Liver (tissue), 9 donors: ENCODE measurements around the gene EN1. TPM values are rescaled to one million over a fixed set of nuclear protein-coding genes. Genes with fewer than 3 reads are reported as not detected.

Experiments used
- DNase-seq: peaks from one replicate; pipeline ENCODE4 v3.0.0-alpha.2; 2017; ENCODE audit warnings: low spot score
- H3K27ac ChIP-seq, 2 donors: one replicate each; pipeline ENCODE4 v1.7.0; 2013; ENCODE audit warnings: inconsistent platforms in 2 of 2, low read length in 2 of 2, control low read depth in 1 of 2, low read depth in 1 of 2, mild to moderate bottlenecking in 1 of 2
- H3K27me3 ChIP-seq, 4 donors: one replicate each; pipeline versions ENCODE4 v1.6.1 to v1.7.0; 2013; ENCODE audit warnings: low read length in 3 of 4, inconsistent platforms in 1 of 4, mild to moderate bottlenecking in 1 of 4, moderate library complexity in 1 of 4; ENCODE audit not compliant: control insufficient read depth in 4 of 4, insufficient read depth in 4 of 4
- H3K36me3 ChIP-seq, 4 donors: one replicate each; pipeline versions ENCODE4 v1.6.1 to v1.7.0; 2013; ENCODE audit warnings: low read length in 3 of 4, mild to moderate bottlenecking in 3 of 4, low read depth in 1 of 4, moderate library complexity in 1 of 4; ENCODE audit not compliant: control insufficient read depth in 4 of 4, insufficient read depth in 3 of 4
- H3K4me1 ChIP-seq, 4 donors: one replicate each; pipeline versions ENCODE4 v1.6.1 to v1.7.0; 2013; ENCODE audit warnings: low read length in 3 of 4, mild to moderate bottlenecking in 3 of 4, moderate library complexity in 1 of 4; ENCODE audit not compliant: control insufficient read depth in 4 of 4, insufficient read depth in 4 of 4
- H3K4me3 ChIP-seq, 3 donors: one replicate each; pipeline versions ENCODE4 v1.6.1 to v1.7.0; 2013; ENCODE audit warnings: low read length in 3 of 3, control low read depth in 1 of 3, low read depth in 1 of 3, mild to moderate bottlenecking in 1 of 3
- H3K9ac ChIP-seq, 2 donors: one replicate each; pipeline ENCODE4 v1.7.0; 2013; ENCODE audit warnings: low read length in 2 of 2, mild to moderate bottlenecking in 2 of 2, moderate library complexity in 2 of 2, control low read depth in 1 of 2, low read depth in 1 of 2
- H3K9me3 ChIP-seq, 4 donors: one replicate each; pipeline versions ENCODE4 v1.6.1 to v1.7.0; 2013; ENCODE audit warnings: low read length in 3 of 4; ENCODE audit not compliant: control insufficient read depth in 4 of 4
- ATF3 ChIP-seq: IDR thresholded peaks from 2 replicates; pipeline ENCODE4 v1.6.1; 2016; ENCODE audit warnings: antibody characterized with exemption
- EGR1 ChIP-seq, 2 donors: IDR thresholded peaks; 2 replicates each; pipeline ENCODE4 v1.6.1; 2016 to 2018; ENCODE audit warnings: antibody characterized with exemption in 2 of 2, low read depth in 2 of 2
- FOXA1 ChIP-seq: IDR thresholded peaks from 2 replicates; pipeline ENCODE4 v1.6.1; 2016; ENCODE audit warnings: antibody characterized with exemption
- FOXA2 ChIP-seq: IDR thresholded peaks from 2 replicates; pipeline ENCODE4 v1.6.1; 2016; ENCODE audit warnings: antibody characterized with exemption
- GABPA ChIP-seq, 2 donors: IDR thresholded peaks in 1 of 2; conservative IDR thresholded peaks in 1 of 2; 2 replicates each; pipeline ENCODE4 v1.6.1; 2016; ENCODE audit warnings: antibody characterized with exemption in 2 of 2, mild to moderate bottlenecking in 1 of 2, moderate library complexity in 1 of 2
- HNF4A ChIP-seq, 2 donors: conservative IDR thresholded peaks; 2 replicates each; pipeline ENCODE4 v1.6.1; 2016; ENCODE audit warnings: antibody characterized with exemption in 2 of 2, mild to moderate bottlenecking in 2 of 2
- HNF4G ChIP-seq: IDR thresholded peaks from 2 replicates; pipeline ENCODE4 v1.6.1; 2016; ENCODE audit warnings: antibody characterized with exemption
- JUND ChIP-seq, 2 donors: IDR thresholded peaks; 2 replicates each; pipeline ENCODE4 v1.6.1; 2016; ENCODE audit warnings: antibody characterized with exemption in 2 of 2
- NR2F2 ChIP-seq: IDR thresholded peaks from 2 replicates; pipeline ENCODE4 v1.6.1; 2016; ENCODE audit warnings: antibody characterized with exemption
- RAD21 ChIP-seq, 2 donors: IDR thresholded peaks; 2 replicates each; pipeline ENCODE4 v1.6.1; 2016; ENCODE audit warnings: antibody characterized with exemption in 2 of 2, mild to moderate bottlenecking in 2 of 2
- REST ChIP-seq: IDR thresholded peaks from 2 replicates; pipeline ENCODE4 v1.6.1; 2016; ENCODE audit warnings: antibody characterized with exemption, mild to moderate bottlenecking
- RXRA ChIP-seq, 2 donors: IDR thresholded peaks; 2 replicates each; pipeline ENCODE4 v1.6.1; 2017 to 2018; ENCODE audit warnings: antibody characterized with exemption in 2 of 2, mild to moderate bottlenecking in 1 of 2
- SP1 ChIP-seq: IDR thresholded peaks from 2 replicates; pipeline ENCODE4 v1.6.1; 2018; ENCODE audit warnings: antibody characterized with exemption, mild to moderate bottlenecking
- TAF1 ChIP-seq: conservative IDR thresholded peaks from 2 replicates; pipeline ENCODE4 v1.6.1; 2016; ENCODE audit warnings: antibody characterized with exemption, mild to moderate bottlenecking
- YY1 ChIP-seq: IDR thresholded peaks from 2 replicates; pipeline ENCODE4 v1.6.1; 2016; ENCODE audit warnings: antibody characterized with exemption, mild to moderate bottlenecking
- ZBTB33 ChIP-seq: IDR thresholded peaks from 2 replicates; pipeline ENCODE4 v1.6.1; 2016; ENCODE audit warnings: antibody characterized with exemption
- WGBS: extraction: QIAGEN DNeasy Blood & Tissue Kit; methylation state at CpG from one replicate; pipeline ENCODE4 v1.1.7; 2013; 5-methylcytosine and 5-hydroxymethylcytosine counted together
- polyA plus RNA-seq, 2 donors: library from polyadenylated mRNA; stranded (reverse) in 1 of 2; unstranded in 1 of 2; fragments of 200-250 nt in 1 of 2; fragments of >200 nt in 1 of 2; fragmentation: Nextera tagmentation in 1 of 2; extraction: Ambion mirVana in 1 of 2; gene quantifications; one replicate each; pipeline versions ENCODE4 v1.2.1 to v1.2.3, GENCODE V29; 2013 to 2015
- total RNA-seq, 2 donors: library from RNA; depleted of rRNA; stranded (reverse); fragments of >200 nt; gene quantifications; one replicate each; pipeline ENCODE4 v1.2.3, GENCODE V29; 2014
- TF ChIP-seq, protein P1 (sequence below): IDR thresholded peaks from 2 replicates; pipeline ENCODE4 v1.6.1; 2016; ENCODE audit warnings: antibody characterized with exemption
- donor health status: healthy.
- donor health status: healthy.
- donor health status: healthy.
- donor health status: healthy.
- donor health status: healthy.

EN1 gene
- total and polyA plus RNA-seq, 4 donors: not detected

DNA sequence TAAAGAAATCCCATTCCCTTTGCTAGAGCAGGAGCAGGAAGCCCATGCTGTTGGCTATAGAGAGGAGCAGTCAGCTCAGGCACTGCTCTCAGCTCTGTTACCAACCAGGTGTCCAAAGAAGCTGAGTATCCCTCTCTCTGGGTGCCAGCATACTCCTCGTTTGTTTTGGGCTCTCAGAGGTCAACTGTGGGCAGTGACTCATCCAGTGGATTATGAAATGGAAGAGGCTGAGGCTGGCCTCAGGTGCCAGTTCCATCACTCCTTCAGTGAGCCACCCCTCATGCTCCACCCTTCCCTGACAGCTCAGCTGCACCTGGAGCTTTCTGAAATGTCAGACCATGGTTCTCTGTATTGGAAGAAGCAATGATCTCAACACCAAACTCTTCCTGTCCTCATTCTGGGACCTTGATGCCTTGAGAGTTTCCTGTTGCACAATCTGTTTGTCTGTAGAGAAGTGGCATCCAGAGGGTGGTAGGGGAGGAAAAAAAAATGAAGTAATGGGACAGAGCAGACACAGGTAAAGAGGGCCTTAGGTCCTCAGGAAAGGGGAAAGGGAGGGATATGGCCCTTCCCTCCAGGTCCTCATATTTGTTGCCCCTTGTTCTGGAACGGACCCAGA is 31.2 kb upstream of the EN1 start:
- H3K27me3 ChIP-seq: peaks cover 0 to 8% (median 5%) of the 10 kb centered on the region in 4 donors
- H3K9me3 ChIP-seq: no peaks in the 10 kb centered on the region
- H3K9ac ChIP-seq: no peak overlapping the region
- WGBS: 40% methylated on average over 2 of the region's 2 CpGs
- no peak for DNase-seq
- H3K4me3 ChIP-seq: no peak overlapping the region
- no peak overlapping the region for H3K27ac ChIP-seq
- no peak for TF ChIP-seq EGR1 (IDR thresholded peaks at IDR 0.05; ENCODE audit: low read depth in 2 of 2)
- no peak for TF ChIP-seq FOXA1
- no peak for TF ChIP-seq SP1
- TF ChIP-seq HNF4G: no peak
- TF ChIP-seq RXRA (IDR thresholded peaks at IDR 0.05): peak in 1 of 2 donors; percentile 30
- no peak for TF ChIP-seq FOXA2
- peak; percentile 40 to 72 for TF ChIP-seq JUND (IDR thresholded peaks at IDR 0.05)
- no peak for TF ChIP-seq GABPA (IDR thresholded peaks at IDR 0.05 in 1 of 2, conservative IDR thresholded peaks at IDR 0.05 in 1 of 2)
- TF ChIP-seq HNF4A (conservative IDR thresholded peaks at IDR 0.05): no peak
- no peak for TF ChIP-seq RAD21 (IDR thresholded peaks at IDR 0.05)
- TF ChIP-seq, protein P1, sequence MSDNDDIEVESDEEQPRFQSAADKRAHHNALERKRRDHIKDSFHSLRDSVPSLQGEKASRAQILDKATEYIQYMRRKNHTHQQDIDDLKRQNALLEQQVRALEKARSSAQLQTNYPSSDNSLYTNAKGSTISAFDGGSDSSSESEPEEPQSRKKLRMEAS: no peak
- peaks cover 0 to 6% (median 0%) of the 10 kb centered on the region in 4 donors for H3K4me1 ChIP-seq
- H3K36me3 ChIP-seq: no peaks in the 10 kb centered on the region

GRCh38 chr2:118875318-118875717 is 27.9 kb upstream of the EN1 start:
- peaks cover 0 to 8% (median 5%) of the 10 kb centered on the region in 4 donors for H3K27me3 ChIP-seq
- H3K4me3 ChIP-seq: no peak overlapping the region
- H3K4me1 ChIP-seq: no peaks in the 10 kb centered on the region
- no peak overlapping the region for H3K27ac ChIP-seq
- no peaks in the 10 kb centered on the region for H3K36me3 ChIP-seq
- no peak for DNase-seq
- H3K9me3 ChIP-seq: no peaks in the 10 kb centered on the region
- TF ChIP-seq JUND (IDR thresholded peaks at IDR 0.05): no peak
- TF ChIP-seq TAF1: no peak
- TF ChIP-seq REST: no peak
- no peak for TF ChIP-seq HNF4G
- no peak for TF ChIP-seq RXRA (IDR thresholded peaks at IDR 0.05)
- no peak for TF ChIP-seq FOXA1
- TF ChIP-seq, protein P1: no peak
- TF ChIP-seq HNF4A (conservative IDR thresholded peaks at IDR 0.05): no peak
- no peak for TF ChIP-seq YY1
- TF ChIP-seq ATF3: no peak
- TF ChIP-seq FOXA2: no peak
- no peak for TF ChIP-seq ZBTB33
- no peak for TF ChIP-seq EGR1 (IDR thresholded peaks at IDR 0.05; ENCODE audit: low read depth in 2 of 2)
- no peak for TF ChIP-seq NR2F2
- TF ChIP-seq GABPA (IDR thresholded peaks at IDR 0.05 in 1 of 2, conservative IDR thresholded peaks at IDR 0.05 in 1 of 2): no peak
- 63% methylated on average over 4 of the region's 4 CpGs for WGBS
- H3K9ac ChIP-seq: no peak overlapping the region
